ENCODE data around the gene CFAP119.

Gene CFAP119

GRCh38 chr16:30740364-30741251 lies 21.3 kb downstream of the CFAP119 start:
- ChIA-PET POLR2A (no interaction called here), CTCF (interaction anchor here (0.9 kb wide), 1 partner anchor 19 kb away, joined by 4 read pairs; no protein-coding TSS in a partner anchor)
- Histone ChIP-seq H3K4me1 (ENCODE audit: control extremely low read depth in 1 of 4, control insufficient read depth in 4 of 4, insufficient read depth in 4 of 4, low read length in 3 of 4) (no peaks in the 10 kb centered on the region), H3K27me3 (replicated peaks in 2 of 5; ENCODE audit: control insufficient read depth in 4 of 5, insufficient read depth in 5 of 5, low read length in 4 of 5) (no peaks in the 10 kb centered on the region), H3K27ac (ENCODE audit: insufficient read depth in 1 of 2, low read depth in 1 of 2, low read length in 2 of 2, poor library complexity in 1 of 2, severe bottlenecking in 2 of 2) (no peak overlapping the region), H3K9me3 (ENCODE audit: control extremely low read depth in 1 of 5, control insufficient read depth in 4 of 5, insufficient read depth in 2 of 5, low read depth in 1 of 5, low read length in 4 of 5) (no peaks in the 10 kb centered on the region), H3K4me3 (ENCODE audit: control insufficient read depth in 1 of 7, extremely low read depth in 1 of 7, insufficient read depth in 4 of 7, low read depth in 2 of 7, low read length in 6 of 7) (no peak overlapping the region), H3K36me3 (ENCODE audit: control insufficient read depth in 4 of 4, insufficient read depth in 4 of 4, low read length in 3 of 4) (peaks cover 20 to 90% (median 61%) of the 10 kb centered on the region in 4 experiments)
- no peak for DNase-seq
- 88% methylated on average over 5 of the region's 8 CpGs for WGBS (ENCODE audit: insufficient coverage)

DNA sequence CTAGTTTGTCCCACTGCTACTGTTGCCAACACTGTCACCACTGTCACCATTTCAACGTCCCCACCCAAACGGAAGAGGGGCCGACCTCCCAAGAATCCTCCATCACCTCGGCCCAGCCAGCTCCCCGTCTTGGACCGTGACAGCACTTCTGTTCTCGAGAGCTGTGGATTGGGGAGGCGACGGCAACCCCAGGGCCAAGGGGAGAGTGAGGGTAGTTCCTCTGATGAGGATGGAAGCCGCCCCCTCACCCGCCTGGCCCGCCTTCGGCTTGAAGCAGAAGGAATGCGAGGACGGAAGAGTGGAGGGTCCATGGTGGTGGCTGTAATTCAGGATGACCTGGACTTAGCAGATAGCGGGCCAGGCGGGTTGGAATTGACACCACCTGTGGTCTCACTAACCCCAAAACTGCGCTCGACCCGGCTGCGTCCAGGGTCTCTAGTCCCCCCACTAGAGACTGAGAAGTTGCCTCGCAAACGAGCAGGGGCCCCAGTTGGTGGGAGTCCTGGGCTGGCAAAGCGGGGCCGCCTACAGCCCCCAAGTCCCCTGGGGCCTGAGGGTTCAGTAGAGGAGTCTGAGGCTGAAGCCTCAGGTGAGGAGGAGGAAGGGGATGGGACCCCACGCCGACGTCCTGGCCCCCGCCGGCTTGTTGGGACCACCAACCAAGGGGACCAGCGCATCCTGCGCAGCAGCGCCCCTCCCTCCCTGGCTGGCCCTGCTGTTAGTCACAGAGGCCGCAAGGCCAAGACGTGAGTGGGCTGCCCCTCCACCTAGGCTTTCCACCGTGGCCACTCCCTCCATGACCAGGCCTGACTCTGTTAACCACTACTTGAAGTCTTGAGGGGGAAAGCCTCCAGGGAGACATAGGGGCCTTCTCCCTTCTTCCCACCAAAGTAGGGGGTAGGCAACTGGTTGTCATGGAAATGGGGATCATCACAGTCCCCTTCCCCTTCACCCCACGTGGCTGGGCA lies 22.6 kb downstream of the CFAP119 start:
- POLR2A ChIA-PET, result no interaction called here
- H3K36me3 ChIP-seq (ENCODE audit: control insufficient read depth in 4 of 4, insufficient read depth in 4 of 4, low read length in 3 of 4), result peaks cover 21 to 85% (median 60%) of the 10 kb centered on the region in 4 experiments
- peak overlapping the region in 1 of 2 experiments; percentile 5 for H3K27ac ChIP-seq (ENCODE audit: insufficient read depth in 1 of 2, low read depth in 1 of 2, low read length in 2 of 2, poor library complexity in 1 of 2, severe bottlenecking in 2 of 2)
- no peak for DNase-seq
- CTCF ChIA-PET, result no interaction called here
- no peaks in the 10 kb centered on the region for H3K27me3 ChIP-seq (replicated peaks in 2 of 5; ENCODE audit: control insufficient read depth in 4 of 5, insufficient read depth in 5 of 5, low read length in 4 of 5)
- H3K9me3 ChIP-seq (ENCODE audit: control extremely low read depth in 1 of 5, control insufficient read depth in 4 of 5, insufficient read depth in 2 of 5, low read depth in 1 of 5, low read length in 4 of 5), result no peaks in the 10 kb centered on the region
- no peak overlapping the region for H3K4me3 ChIP-seq (ENCODE audit: control insufficient read depth in 1 of 7, extremely low read depth in 1 of 7, insufficient read depth in 4 of 7, low read depth in 2 of 7, low read length in 6 of 7)
- no peaks in the 10 kb centered on the region for H3K4me1 ChIP-seq (ENCODE audit: control extremely low read depth in 1 of 4, control insufficient read depth in 4 of 4, insufficient read depth in 4 of 4, low read length in 3 of 4)
- 97% methylated on average over 26 of the region's 37 CpGs for WGBS (ENCODE audit: insufficient coverage)

DNA sequence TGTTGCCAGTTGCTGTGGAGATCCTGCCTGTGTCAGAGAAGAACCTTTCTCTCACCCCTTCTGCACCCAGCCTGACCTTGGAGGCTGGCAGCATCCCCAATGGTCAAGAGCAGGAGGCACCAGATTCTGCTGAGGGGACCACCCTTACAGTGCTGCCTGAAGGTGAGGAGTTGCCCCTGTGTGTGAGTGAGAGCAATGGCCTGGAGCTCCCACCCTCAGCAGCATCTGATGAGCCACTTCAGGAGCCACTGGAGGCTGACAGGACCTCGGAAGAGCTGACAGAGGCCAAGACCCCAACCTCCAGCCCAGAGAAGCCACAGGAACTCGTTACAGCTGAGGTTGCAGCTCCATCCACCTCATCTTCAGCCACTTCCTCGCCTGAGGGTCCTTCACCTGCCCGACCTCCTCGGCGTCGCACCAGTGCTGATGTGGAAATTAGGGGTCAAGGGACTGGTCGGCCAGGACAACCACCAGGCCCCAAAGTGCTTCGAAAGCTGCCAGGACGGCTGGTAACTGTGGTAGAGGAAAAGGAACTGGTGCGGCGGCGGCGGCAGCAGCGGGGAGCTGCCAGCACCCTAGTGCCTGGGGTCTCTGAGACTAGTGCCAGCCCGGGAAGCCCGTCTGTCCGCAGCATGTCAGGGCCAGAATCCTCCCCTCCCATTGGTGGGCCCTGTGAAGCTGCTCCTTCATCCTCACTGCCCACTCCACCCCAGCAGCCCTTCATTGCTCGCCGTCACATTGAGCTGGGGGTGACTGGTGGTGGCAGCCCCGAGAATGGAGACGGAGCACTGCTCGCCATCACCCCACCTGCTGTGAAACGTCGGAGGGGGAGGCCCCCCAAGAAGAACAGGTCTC lies 23.8 kb downstream of the CFAP119 start:
- H3K27ac ChIP-seq (ENCODE audit: insufficient read depth in 1 of 2, low read depth in 1 of 2, low read length in 2 of 2, poor library complexity in 1 of 2, severe bottlenecking in 2 of 2), result no peak overlapping the region
- 96% methylated on average over 19 of the region's 25 CpGs for WGBS (ENCODE audit: insufficient coverage)
- POLR2A ChIA-PET, result no interaction called here
- CTCF ChIA-PET, result interaction anchor here (1.3 to 1.5 kb wide), 3 partner anchors 10 to 16 kb away, joined by 3 to 5 read pairs (median 4); partner anchors contain the start of gene PHKG2
- H3K36me3 ChIP-seq (ENCODE audit: control insufficient read depth in 4 of 4, insufficient read depth in 4 of 4, low read length in 3 of 4), result peaks cover 33 to 86% (median 66%) of the 10 kb centered on the region in 4 experiments
- DNase-seq, result no peak
- no peaks in the 10 kb centered on the region for H3K27me3 ChIP-seq (replicated peaks in 2 of 5; ENCODE audit: control insufficient read depth in 4 of 5, insufficient read depth in 5 of 5, low read length in 4 of 5)
- H3K4me1 ChIP-seq (ENCODE audit: control extremely low read depth in 1 of 4, control insufficient read depth in 4 of 4, insufficient read depth in 4 of 4, low read length in 3 of 4), result no peaks in the 10 kb centered on the region
- H3K9me3 ChIP-seq (ENCODE audit: control extremely low read depth in 1 of 5, control insufficient read depth in 4 of 5, insufficient read depth in 2 of 5, low read depth in 1 of 5, low read length in 4 of 5), result no peaks in the 10 kb centered on the region
- no peak overlapping the region for H3K4me3 ChIP-seq (ENCODE audit: control insufficient read depth in 1 of 7, extremely low read depth in 1 of 7, insufficient read depth in 4 of 7, low read depth in 2 of 7, low read length in 6 of 7)

- peaks cover 35 to 91% (median 70%) of the 10 kb centered on the region in 4 experiments for H3K36me3 ChIP-seq (ENCODE audit: control insufficient read depth in 4 of 4, insufficient read depth in 4 of 4, low read length in 3 of 4)
- no peaks in the 10 kb centered on the region for H3K4me1 ChIP-seq (ENCODE audit: control extremely low read depth in 1 of 4, control insufficient read depth in 4 of 4, insufficient read depth in 4 of 4, low read length in 3 of 4)
- WGBS (ENCODE audit: insufficient coverage), result over 99% methylated on average over 14 of the region's 17 CpGs
- ChIA-PET CTCF (interaction anchor here (1.3 to 1.5 kb wide), 3 partner anchors 11 to 16 kb away, joined by 3 to 5 read pairs (median 4); partner anchors contain the start of gene PHKG2), POLR2A (no interaction called here)
- no peak overlapping the region for H3K4me3 ChIP-seq (ENCODE audit: control insufficient read depth in 1 of 7, extremely low read depth in 1 of 7, insufficient read depth in 4 of 7, low read depth in 2 of 7, low read length in 6 of 7)
- H3K9me3 ChIP-seq (ENCODE audit: control extremely low read depth in 1 of 5, control insufficient read depth in 4 of 5, insufficient read depth in 2 of 5, low read depth in 1 of 5, low read length in 4 of 5), result no peaks in the 10 kb centered on the region
- H3K27ac ChIP-seq (ENCODE audit: insufficient read depth in 1 of 2, low read depth in 1 of 2, low read length in 2 of 2, poor library complexity in 1 of 2, severe bottlenecking in 2 of 2), result no peak overlapping the region
- H3K27me3 ChIP-seq (replicated peaks in 2 of 5; ENCODE audit: control insufficient read depth in 4 of 5, insufficient read depth in 5 of 5, low read length in 4 of 5), result no peaks in the 10 kb centered on the region
- no peak for DNase-seq
These were observed 24.7 kb downstream of the CFAP119 start for GRCh38 chr16:30736995-30737793.

DNA sequence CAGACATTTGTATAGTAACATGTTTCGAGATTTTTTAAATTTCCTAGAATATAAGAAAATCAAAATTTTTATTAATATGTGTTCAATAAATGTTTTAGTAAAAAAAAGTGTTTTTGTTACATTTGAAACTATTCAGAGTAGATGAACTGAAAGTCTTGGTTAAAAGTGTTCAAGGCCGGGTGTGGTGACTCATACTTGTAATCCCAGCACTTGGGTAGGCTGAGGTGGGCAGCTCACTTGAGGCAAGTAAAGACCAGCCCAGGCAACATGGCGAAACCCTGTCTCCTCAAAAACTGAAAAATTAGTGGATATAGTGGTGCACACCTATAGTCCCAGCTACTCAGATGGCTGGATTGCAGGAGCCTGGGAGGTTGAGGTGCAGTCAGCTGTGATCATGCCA lies 30.5 kb downstream of the CFAP119 start:
- no peaks in the 10 kb centered on the region for H3K27me3 ChIP-seq (replicated peaks in 2 of 5; ENCODE audit: control insufficient read depth in 4 of 5, insufficient read depth in 5 of 5, low read length in 4 of 5)
- no peak overlapping the region for H3K4me3 ChIP-seq (ENCODE audit: control insufficient read depth in 1 of 7, extremely low read depth in 1 of 7, insufficient read depth in 4 of 7, low read depth in 2 of 7, low read length in 6 of 7)
- peaks cover 0 to 5% (median 0%) of the 10 kb centered on the region in 4 experiments for H3K4me1 ChIP-seq (ENCODE audit: control extremely low read depth in 1 of 4, control insufficient read depth in 4 of 4, insufficient read depth in 4 of 4, low read length in 3 of 4)
- no peak overlapping the region for H3K27ac ChIP-seq (ENCODE audit: insufficient read depth in 1 of 2, low read depth in 1 of 2, low read length in 2 of 2, poor library complexity in 1 of 2, severe bottlenecking in 2 of 2)
- ChIA-PET POLR2A (interaction anchor here (0.6 kb wide), 1 partner anchor 177 kb away, joined by 3 read pairs; no protein-coding TSS in a partner anchor), CTCF (interaction anchor here (0.5 to 2.1 kb wide), 4 partner anchors 10 to 67 kb away, joined by 3 to 6 read pairs (median 4); no protein-coding TSS in a partner anchor)
- 100% methylated on average over 2 of the region's 3 CpGs for WGBS (ENCODE audit: insufficient coverage)
- no peaks in the 10 kb centered on the region for H3K9me3 ChIP-seq (ENCODE audit: control extremely low read depth in 1 of 5, control insufficient read depth in 4 of 5, insufficient read depth in 2 of 5, low read depth in 1 of 5, low read length in 4 of 5)
- no peak for DNase-seq
- H3K36me3 ChIP-seq (ENCODE audit: control insufficient read depth in 4 of 4, insufficient read depth in 4 of 4, low read length in 3 of 4), result peaks cover 34 to 80% (median 62%) of the 10 kb centered on the region in 4 experiments
